Common myeloid progenitor, CD34-positive (primary cell): Measurements from ENCODE around the gene APBA2.

Experiments
- CTCF ChIA-PET: fragments of 350-600 bp; sonication (Branson Sonifier 250); formaldehyde crosslinking; loops from one replicate; lab custom pipeline; 2021; ENCODE audit warnings: antibody characterized with exemption; lab: Charles Lee
- POLR2A ChIA-PET: fragments of 350-600 bp; sonication (Branson Sonifier 250); formaldehyde crosslinking; loops from one replicate; lab custom pipeline; 2021; ENCODE audit warnings: antibody characterized with exemption; lab: Charles Lee
- DNase-seq, 3 donors: peaks; one replicate each; pipeline versions ENCODE4 v3.0.0 to v3.0.0-alpha.2; 2013
- H3K27ac ChIP-seq, 2 experiments: 1 replicate in 1 of 2; 2 replicates in 1 of 2; pipeline ENCODE4 v1.7.0; 2013; ENCODE audit warnings: inconsistent platforms in 2 of 2, low read length in 2 of 2, mild to moderate bottlenecking in 2 of 2, low read depth in 1 of 2, moderate library complexity in 1 of 2; ENCODE audit not compliant: severe bottlenecking in 2 of 2, insufficient read depth in 1 of 2, poor library complexity in 1 of 2
- H3K27me3 ChIP-seq, 5 experiments: replicated peaks in 2 of 5; 1 replicate in 3 of 5; 2 replicates in 2 of 5; pipeline versions ENCODE4 v1.6.1 to v1.7.0; 2013; ENCODE audit warnings: low read length in 4 of 5, mild to moderate bottlenecking in 2 of 5, moderate library complexity in 2 of 5, inconsistent platforms in 1 of 5; ENCODE audit not compliant: insufficient read depth in 5 of 5, control insufficient read depth in 4 of 5
- H3K36me3 ChIP-seq, 4 experiments: 1 replicate in 2 of 4; 2 replicates in 2 of 4; pipeline versions ENCODE4 v1.6.1 to v1.7.0; 2013; ENCODE audit warnings: low read length in 3 of 4, control low read depth in 1 of 4, mild to moderate bottlenecking in 1 of 4; ENCODE audit not compliant: control insufficient read depth in 4 of 4, insufficient read depth in 4 of 4
- H3K4me1 ChIP-seq, 4 experiments: 1 replicate in 3 of 4; 2 replicates in 1 of 4; pipeline versions ENCODE4 v1.6.1 to v1.7.1; 2013; ENCODE audit warnings: low read length in 3 of 4, mild to moderate bottlenecking in 3 of 4, control low read depth in 1 of 4, inconsistent platforms in 1 of 4, moderate library complexity in 1 of 4; ENCODE audit not compliant: control insufficient read depth in 4 of 4, insufficient read depth in 4 of 4; ENCODE audit errors: control extremely low read depth in 1 of 4
- H3K4me3 ChIP-seq, 7 experiments: 1 replicate in 4 of 7; 2 replicates in 3 of 7; pipeline versions ENCODE4 v1.5.1 to v1.7.0; 2013; ENCODE audit warnings: mild to moderate bottlenecking in 7 of 7, low read length in 6 of 7, moderate library complexity in 6 of 7, inconsistent platforms in 2 of 7, low read depth in 2 of 7, control low read depth in 1 of 7; ENCODE audit not compliant: insufficient read depth in 4 of 7, control insufficient read depth in 1 of 7; ENCODE audit errors: extremely low read depth in 1 of 7
- H3K9me3 ChIP-seq, 5 experiments: 1 replicate in 4 of 5; 2 replicates in 1 of 5; pipeline versions ENCODE4 v1.6.1 to v1.7.1; 2013; ENCODE audit warnings: low read length in 4 of 5, mild to moderate bottlenecking in 2 of 5, inconsistent platforms in 1 of 5, low read depth in 1 of 5, moderate library complexity in 1 of 5; ENCODE audit not compliant: control insufficient read depth in 4 of 5, insufficient read depth in 2 of 5; ENCODE audit errors: control extremely low read depth in 1 of 5
- whole genome bisulfite sequencing: methylation state at CpG from one replicate; pipeline ENCODE4 v1.1.5; 2013; ENCODE audit not compliant: insufficient coverage; 5-methylcytosine and 5-hydroxymethylcytosine counted together

APBA2 gene

DNA sequence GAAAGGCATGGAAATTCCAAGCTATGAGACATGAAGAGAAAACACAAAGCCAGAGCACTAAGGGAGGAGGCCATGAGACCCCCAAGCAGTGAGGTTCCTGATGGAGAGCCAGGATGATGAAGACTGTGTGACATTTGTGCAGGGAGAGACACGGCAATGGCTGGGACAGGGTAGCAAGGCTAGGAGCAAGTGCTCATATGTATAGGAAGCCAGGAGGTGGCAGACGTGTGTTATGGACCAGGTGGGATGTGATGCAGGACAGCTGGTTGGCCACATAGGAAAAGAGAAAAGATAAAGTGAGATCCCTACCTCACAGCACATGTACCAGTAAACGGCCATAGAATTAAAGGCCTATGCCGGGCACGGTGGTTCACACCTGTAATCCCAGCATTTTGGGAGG is 112.7 kb downstream of the APBA2 start:
- no peak overlapping the region for H3K27ac ChIP-seq
- 100% methylated on average over 1 of the region's 5 CpGs for WGBS
- no peaks in the 10 kb centered on the region for H3K27me3 ChIP-seq
- H3K36me3 ChIP-seq, result no peaks in the 10 kb centered on the region
- no peak for DNase-seq
- no peaks in the 10 kb centered on the region for H3K9me3 ChIP-seq
- no peak overlapping the region for H3K4me3 ChIP-seq
- ChIA-PET POLR2A (no interaction called here), CTCF (interaction anchor here (1.1 kb wide), 1 partner anchor 12 kb away, joined by 4 read pairs; no protein-coding TSS in a partner anchor)
- H3K4me1 ChIP-seq, result peaks cover 0 to 11% (median 8%) of the 10 kb centered on the region in 4 experiments

DNA sequence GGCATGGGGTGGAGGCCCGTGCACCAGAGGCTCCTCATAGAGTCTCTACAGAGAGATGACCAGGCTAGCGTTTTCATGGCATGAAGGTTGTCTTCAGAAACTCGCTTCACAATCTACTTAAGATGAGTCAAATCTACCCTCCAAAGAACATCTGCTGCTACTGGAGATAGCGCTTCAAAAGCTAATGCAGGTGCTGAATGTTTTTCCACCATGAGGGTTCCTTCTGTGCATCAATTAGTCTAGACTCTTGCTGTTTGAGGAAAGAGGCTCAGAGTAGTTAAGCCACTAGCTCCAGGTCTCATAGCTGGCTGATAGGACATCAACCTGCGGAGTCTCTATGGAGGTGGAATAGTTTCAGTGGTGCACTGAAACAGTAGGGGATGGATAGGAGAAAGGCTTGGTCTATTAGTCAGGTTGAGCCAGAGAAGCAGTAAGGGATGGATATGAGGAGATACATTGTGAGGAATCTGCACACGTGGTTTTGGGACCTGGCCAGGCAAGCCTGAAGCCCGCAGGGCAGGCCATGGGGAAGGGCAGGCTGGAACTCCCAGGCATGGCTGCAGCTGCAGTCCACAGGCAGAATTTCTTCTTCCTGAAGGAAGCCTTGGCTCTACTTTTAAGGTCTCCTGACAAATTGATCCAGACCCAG is 117.5 kb downstream of the APBA2 start:
- Histone ChIP-seq H3K4me1 (peaks cover 0 to 5% (median 0%) of the 10 kb centered on the region in 4 experiments), H3K36me3 (no peaks in the 10 kb centered on the region), H3K27ac (no peak overlapping the region), H3K9me3 (peaks cover 0 to 3% (median 0%) of the 10 kb centered on the region in 5 experiments), H3K27me3 (no peaks in the 10 kb centered on the region), H3K4me3 (no peak overlapping the region)
- DNase-seq, result no peak
- CTCF ChIA-PET, result no interaction called here
- 94% methylated on average over 6 of the region's 7 CpGs for WGBS
- POLR2A ChIA-PET, result no interaction called here

- POLR2A ChIA-PET, result no interaction called here
- no peak for DNase-seq
Observed at GRCh38 chr15:29003840-29004233, 118.1 kb downstream of the APBA2 start.

GRCh38 chr15:29005931-29006330 is 120.2 kb downstream of the APBA2 start:
- CTCF ChIA-PET, result no interaction called here
- WGBS, result no CpG with 5 or more reads among the region's 1 CpG
- H3K9me3 ChIP-seq, result peaks cover 0 to 3% (median 0%) of the 10 kb centered on the region in 5 experiments
- peaks cover 0 to 3% (median 0%) of the 10 kb centered on the region in 5 experiments for H3K27me3 ChIP-seq
- H3K36me3 ChIP-seq, result no peaks in the 10 kb centered on the region
- DNase-seq, result no peak
- POLR2A ChIA-PET, result no interaction called here
- no peak overlapping the region for H3K27ac ChIP-seq
- no peak overlapping the region for H3K4me3 ChIP-seq
- H3K4me1 ChIP-seq, result peaks cover 0 to 5% (median 0%) of the 10 kb centered on the region in 4 experiments

More at GRCh38 chr15:29003840-29004233, 118.1 kb downstream of the APBA2 start:
- H3K9me3 ChIP-seq, result peaks cover 0 to 3% (median 0%) of the 10 kb centered on the region in 5 experiments
- no peak overlapping the region for H3K27ac ChIP-seq
- WGBS, result 60% methylated on average over 1 of the region's 2 CpGs
- peaks cover 0 to 2% (median 0%) of the 10 kb centered on the region in 5 experiments for H3K27me3 ChIP-seq
- no peak overlapping the region for H3K4me3 ChIP-seq
- no peaks in the 10 kb centered on the region for H3K36me3 ChIP-seq
- peaks cover 0 to 5% (median 0%) of the 10 kb centered on the region in 4 experiments for H3K4me1 ChIP-seq
- CTCF ChIA-PET, result no interaction called here

DNA sequence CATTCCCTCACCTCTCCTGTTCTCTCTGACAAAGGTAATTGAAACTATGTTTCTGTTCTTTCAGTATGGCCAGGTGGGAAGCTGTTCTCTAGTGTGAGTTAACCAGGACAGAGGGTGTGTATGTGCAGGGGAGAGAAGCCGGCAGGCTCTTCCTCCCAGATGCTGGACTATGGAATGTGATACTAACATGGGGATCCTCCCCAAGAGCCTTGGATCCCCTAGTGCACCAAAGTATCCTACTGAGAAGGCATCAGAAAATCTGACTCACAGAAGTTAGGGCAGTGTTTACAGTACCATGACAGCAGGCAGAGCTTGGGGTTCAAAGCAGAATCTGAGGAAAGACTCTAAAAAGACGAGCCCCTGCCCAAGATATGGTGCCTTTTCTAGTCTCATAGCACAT is 123.1 kb downstream of the APBA2 start:
- POLR2A ChIA-PET, result no interaction called here

DNA sequence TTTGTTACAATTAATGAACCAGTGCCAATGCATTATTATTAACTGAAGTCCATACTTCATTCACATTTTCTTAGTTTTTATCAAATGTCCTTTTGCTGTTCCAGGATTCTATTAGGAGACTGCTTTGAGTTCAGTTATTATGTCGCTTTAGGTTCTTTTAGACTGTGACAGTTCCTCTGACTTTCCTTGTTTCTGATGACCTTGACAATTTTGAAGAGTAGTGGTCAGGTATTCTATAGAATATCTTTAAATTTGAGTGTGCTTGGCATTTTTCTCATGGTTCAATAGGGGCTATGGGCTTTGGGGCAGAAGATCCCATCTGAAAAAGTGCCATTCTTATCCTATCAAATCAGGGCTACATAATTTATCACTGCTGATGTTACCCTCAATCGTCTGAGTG is 126.3 kb downstream of the APBA2 start:
- ChIA-PET CTCF (no interaction called here), POLR2A (no interaction called here)
- H3K27ac ChIP-seq, result no peak overlapping the region
- no peaks in the 10 kb centered on the region for H3K9me3 ChIP-seq
- H3K4me1 ChIP-seq, result no peaks in the 10 kb centered on the region
- H3K27me3 ChIP-seq, result peaks cover 0 to 3% (median 0%) of the 10 kb centered on the region in 5 experiments
- no peak overlapping the region for H3K4me3 ChIP-seq
- no peak for DNase-seq
- no peaks in the 10 kb centered on the region for H3K36me3 ChIP-seq
- 100% methylated on average over 1 of the region's 2 CpGs for WGBS

More for the DNA sequence above, 123.1 kb downstream of the APBA2 start:
- no peak overlapping the region for H3K4me3 ChIP-seq
- H3K27ac ChIP-seq, result no peak overlapping the region
- H3K4me1 ChIP-seq, result peaks cover 0 to 4% (median 0%) of the 10 kb centered on the region in 4 experiments
- H3K36me3 ChIP-seq, result no peaks in the 10 kb centered on the region
- H3K27me3 ChIP-seq, result peaks cover 0 to 3% (median 0%) of the 10 kb centered on the region in 5 experiments
- no peak for DNase-seq
- H3K9me3 ChIP-seq, result peaks cover 0 to 3% (median 0%) of the 10 kb centered on the region in 5 experiments
- CTCF ChIA-PET, result no interaction called here
- WGBS, result 100% methylated on average over 1 of the region's 2 CpGs

- no peaks in the 10 kb centered on the region for H3K4me1 ChIP-seq
- DNase-seq, result no peak
- ChIA-PET POLR2A (no interaction called here), CTCF (no interaction called here)
- no peak overlapping the region for H3K27ac ChIP-seq
- no peaks in the 10 kb centered on the region for H3K36me3 ChIP-seq
- no peaks in the 10 kb centered on the region for H3K9me3 ChIP-seq
- WGBS, result 80% methylated on average over 1 of the region's 1 CpG
- no peak overlapping the region for H3K4me3 ChIP-seq
- no peaks in the 10 kb centered on the region for H3K27me3 ChIP-seq
Observed at GRCh38 chr15:29014493-29014892, 128.7 kb downstream of the APBA2 start.
